Measurements from ENCODE around the gene EVI5L.

EVI5L gene

DNA sequence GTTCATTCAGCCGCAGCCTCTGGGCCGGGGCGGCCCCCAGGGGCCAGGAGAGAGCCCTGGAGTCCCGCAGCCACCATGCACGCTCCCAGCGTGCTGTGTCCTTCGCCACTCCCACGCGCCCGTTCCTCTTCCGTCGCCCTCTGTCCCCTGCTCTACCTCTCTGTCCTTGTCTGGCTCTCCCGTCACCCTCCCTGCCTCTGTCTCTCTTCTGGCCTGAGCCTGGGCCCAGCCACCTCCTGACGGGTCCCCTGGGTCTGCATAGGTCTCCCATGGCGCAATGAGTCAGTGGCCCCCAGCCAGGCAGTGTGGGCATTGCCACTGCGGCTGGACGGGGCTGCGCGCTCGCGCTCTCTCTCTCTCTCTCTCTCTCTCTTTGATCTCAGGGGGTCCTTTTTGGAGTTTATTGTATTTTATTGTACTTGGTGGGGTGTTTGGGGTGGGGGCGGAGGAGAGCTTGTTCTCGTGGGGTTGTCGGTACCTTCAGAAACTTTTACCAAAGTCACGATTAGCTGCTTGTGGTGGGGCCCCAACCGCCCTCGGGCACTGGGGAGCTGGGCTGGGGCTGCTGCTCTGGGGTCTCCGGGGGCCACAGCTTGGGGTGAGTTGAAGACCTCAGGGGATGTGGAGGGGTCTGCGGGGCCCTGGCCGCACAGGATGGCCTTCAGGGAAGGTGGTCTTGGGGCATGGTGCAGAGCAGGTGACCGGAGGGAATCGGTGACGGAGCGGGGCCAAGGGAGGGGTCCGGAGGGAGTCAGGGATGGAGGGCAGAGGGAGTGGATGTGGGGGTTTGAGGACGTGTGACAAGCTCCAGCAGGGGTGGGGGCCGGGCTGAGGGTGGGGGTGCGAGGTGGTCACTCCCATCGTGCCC is 82.9 kb downstream of the EVI5L start:
- DNase-seq (ENCODE audit: low read depth), result no peak

DNA sequence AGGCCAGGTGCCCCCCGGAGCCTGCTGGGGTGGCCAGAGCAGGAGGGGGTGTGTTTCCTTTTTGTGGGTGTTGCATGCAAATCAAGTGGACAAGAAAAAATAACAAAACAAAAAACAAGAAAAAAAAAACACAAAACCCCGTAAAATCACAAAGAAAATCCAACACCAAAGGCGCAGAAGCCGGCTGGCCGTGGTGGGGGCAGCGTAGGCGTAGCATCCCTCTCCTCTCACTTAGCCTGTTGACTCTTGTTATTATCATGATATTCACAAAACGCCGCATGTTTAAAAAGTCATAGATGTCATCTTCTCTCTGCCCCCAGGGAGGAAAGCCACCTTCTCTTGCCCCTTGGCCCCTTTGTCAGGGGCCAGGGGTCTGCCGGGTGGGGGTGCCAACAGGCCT is 83.6 kb downstream of the EVI5L start:
- no peak for DNase-seq (ENCODE audit: low read depth)

GRCh38 chr19:7914099-7914498 is 84.1 kb downstream of the EVI5L start:
- DNase-seq (ENCODE audit: low read depth), result no peak
